GM23338 (cell line): ENCODE measurements around the gene TNS1. TPM values are rescaled to one million over a fixed set of nuclear protein-coding genes. Genes with fewer than 3 reads are reported as not detected.

Source experiments
- ATAC-seq: fragments of 200-7000 bp; cut with Tn5 transposase; 3 replicates; pipeline ENCODE4 v1.9.1; 2020
- DNase-seq: peaks from one replicate; pipeline ENCODE4 v3.0.0-alpha.2; 2015; ENCODE audit warnings: low spot score
- H2AFZ ChIP-seq: fragments of 200-600 bp; sonication (generic); 2 replicates; pipeline ENCODE4 v1.8.0; 2016; ENCODE audit warnings: antibody characterized with exemption, mild to moderate bottlenecking, moderate library complexity
- H3F3A ChIP-seq: fragments of 200-600 bp; sonication (generic); replicated peaks from 2 replicates; pipeline ENCODE4 v1.8.0; 2017; ENCODE audit warnings: antibody characterized with exemption, mixed run types, low read depth
- H3K27ac ChIP-seq: fragments of 200-600 bp; sonication (generic); 2 replicates; pipeline ENCODE4 v1.6.1; 2016; ENCODE audit warnings: low read depth
- H3K27me3 ChIP-seq: fragments of 200-600 bp; sonication (generic); 2 replicates; pipeline ENCODE4 v1.8.0; 2016; ENCODE audit warnings: mild to moderate bottlenecking, mixed run types, moderate library complexity; ENCODE audit not compliant: insufficient read depth
- H3K36me3 ChIP-seq: fragments of 200-600 bp; sonication (generic); 2 replicates; pipeline ENCODE4 v1.8.0; 2016; ENCODE audit warnings: mild to moderate bottlenecking; ENCODE audit not compliant: insufficient read depth
- H3K4me1 ChIP-seq: fragments of 200-600 bp; sonication (generic); 2 replicates; pipeline ENCODE4 v1.8.0; 2016; ENCODE audit warnings: mild to moderate bottlenecking, moderate library complexity; ENCODE audit not compliant: insufficient read depth
- H3K4me2 ChIP-seq: fragments of 200-600 bp; sonication (generic); 2 replicates; pipeline ENCODE4 v1.7.1; 2017; ENCODE audit warnings: mixed run types
- H3K4me3 ChIP-seq: fragments of 200-600 bp; sonication (generic); 2 replicates; pipeline ENCODE4 v1.6.1; 2016; ENCODE audit warnings: mixed run types
- H3K79me2 ChIP-seq: fragments of 200-600 bp; sonication (generic); replicated peaks from 2 replicates; pipeline ENCODE4 v1.8.0; 2017; ENCODE audit warnings: mild to moderate bottlenecking; ENCODE audit not compliant: insufficient read depth
- H3K9me2 ChIP-seq: fragments of 200-600 bp; sonication (generic); 2 replicates; pipeline ENCODE4 v1.8.0; 2017; ENCODE audit not compliant: insufficient read depth
- H4K20me1 ChIP-seq: fragments of 200-600 bp; sonication (generic); replicated peaks from 2 replicates; pipeline ENCODE4 v1.8.0; 2017; ENCODE audit warnings: mild to moderate bottlenecking; ENCODE audit not compliant: insufficient read depth
- H3K27ac Mint-ChIP-seq: 2 replicates; pipeline ENCODE4 v1.8.0; 2020; ENCODE audit warnings: inconsistent platforms, mild to moderate bottlenecking, moderate library complexity, mixed read lengths
- H3K27me3 Mint-ChIP-seq: 3 replicates; pipeline ENCODE4 v1.8.0; 2022; ENCODE audit warnings: low read depth, mild to moderate bottlenecking, moderate library complexity, mixed read lengths, inconsistent platforms; ENCODE audit not compliant: insufficient read depth, poor library complexity
- H3K36me3 Mint-ChIP-seq: 3 replicates; pipeline ENCODE4 v1.8.0; 2021; ENCODE audit warnings: low read depth, mild to moderate bottlenecking, inconsistent platforms, moderate library complexity, mixed read lengths
- H3K4me1 Mint-ChIP-seq: 3 replicates; pipeline ENCODE4 v1.8.0; 2020; ENCODE audit warnings: mild to moderate bottlenecking, inconsistent platforms, mixed read lengths
- H3K4me3 Mint-ChIP-seq: 3 replicates; pipeline ENCODE4 v1.8.0; 2021; ENCODE audit warnings: moderate library complexity, mild to moderate bottlenecking, inconsistent platforms, mixed read lengths
- H3K9me3 Mint-ChIP-seq: 3 replicates; pipeline ENCODE4 v1.8.0; 2020; ENCODE audit warnings: moderate library complexity, mild to moderate bottlenecking, inconsistent platforms, mixed read lengths
- CREB1 ChIP-seq: fragments of 250-450 bp; sonication (Bioruptor Pico); IDR thresholded peaks from 2 replicates; pipeline ENCODE4 v1.5.0; 2020; ENCODE audit warnings: low read depth, mild to moderate bottlenecking, moderate library complexity
- EZH2 ChIP-seq: fragments of 200-600 bp; sonication (generic); IDR thresholded peaks from one replicate; pipeline ENCODE4 v1.8.0; 2017; ENCODE audit warnings: antibody characterized with exemption, mild to moderate bottlenecking, low read depth; ENCODE audit not compliant: unreplicated experiment
- EZH2phosphoT487 ChIP-seq: fragments of 200-600 bp; sonication (generic); IDR thresholded peaks from one replicate; pipeline ENCODE4 v1.8.1; 2018; ENCODE audit warnings: antibody characterized with exemption; ENCODE audit not compliant: unreplicated experiment
- JUNB ChIP-seq: IDR thresholded peaks from one replicate; pipeline ENCODE4 v1.6.1; 2016; ENCODE audit warnings: antibody characterized with exemption; ENCODE audit not compliant: unreplicated experiment
- NANOG ChIP-seq: IDR thresholded peaks from 2 replicates; pipeline ENCODE4 v1.6.1; 2016; ENCODE audit warnings: antibody characterized with exemption, borderline replicate concordance
- POLR2AphosphoS5 ChIP-seq: IDR thresholded peaks from 2 replicates; pipeline ENCODE4 v1.6.1; 2016; ENCODE audit warnings: antibody characterized with exemption, low read depth
- STAT1 ChIP-seq: IDR thresholded peaks from one replicate; pipeline ENCODE4 v1.6.1; 2016; ENCODE audit warnings: antibody characterized with exemption; ENCODE audit not compliant: unreplicated experiment
- ZNF114 ChIP-seq: fragments of 250-450 bp; sonication (Bioruptor Pico); IDR thresholded peaks from 2 replicates; pipeline ENCODE4 v1.5.0; 2020; ENCODE audit warnings: mild to moderate bottlenecking, moderate library complexity
- ZNF331 ChIP-seq: fragments of 250-450 bp; sonication (Bioruptor Pico); IDR thresholded peaks from 2 replicates; pipeline ENCODE4 v1.5.0; 2020; ENCODE audit warnings: low read depth, mild to moderate bottlenecking, moderate library complexity
- polyA plus RNA-seq: library from polyadenylated mRNA; unstranded; fragments of >200 nt; fragmentation: Nextera tagmentation; extraction: Ambion mirVana; gene quantifications from 2 replicates; pipeline ENCODE4 v1.2.1, GENCODE V29; 2016
- total RNA-seq: library from RNA; depleted of rRNA; stranded (reverse); fragments of >200 nt; shearing (Covaris generic); gene quantifications from 2 replicates; pipeline ENCODE4 v1.2.3, GENCODE V29; 2014
- TF ChIP-seq, protein P1 (sequence below): IDR thresholded peaks from one replicate; pipeline ENCODE4 v1.6.1; 2018; ENCODE audit warnings: antibody characterized with exemption; ENCODE audit not compliant: unreplicated experiment
- TF ChIP-seq, protein P2 (sequence below): IDR thresholded peaks from 2 replicates; pipeline ENCODE4 v1.6.1; 2016; ENCODE audit warnings: antibody characterized with exemption
- TF ChIP-seq, protein P3 (sequence below): fragments of 250-450 bp; sonication (Bioruptor Pico); IDR thresholded peaks from 2 replicates; pipeline ENCODE4 v1.5.0; 2020; ENCODE audit warnings: mild to moderate bottlenecking, moderate library complexity
- TF ChIP-seq, protein P4 (sequence below), 2 experiments: fragments of 200-600 bp in 1 of 2; sonication (generic) in 1 of 2; conservative IDR thresholded peaks; 2 replicates each; pipeline versions ENCODE4 v1.5.1 to v1.6.1; 2016 to 2017; ENCODE audit warnings: antibody characterized with exemption in 2 of 2, low read depth in 2 of 2, mild to moderate bottlenecking in 2 of 2, moderate library complexity in 1 of 2

The TNS1 gene
- total and polyA plus RNA-seq, 2 experiments from 2014 or later = 2.0 to 7.4 TPM

DNA sequence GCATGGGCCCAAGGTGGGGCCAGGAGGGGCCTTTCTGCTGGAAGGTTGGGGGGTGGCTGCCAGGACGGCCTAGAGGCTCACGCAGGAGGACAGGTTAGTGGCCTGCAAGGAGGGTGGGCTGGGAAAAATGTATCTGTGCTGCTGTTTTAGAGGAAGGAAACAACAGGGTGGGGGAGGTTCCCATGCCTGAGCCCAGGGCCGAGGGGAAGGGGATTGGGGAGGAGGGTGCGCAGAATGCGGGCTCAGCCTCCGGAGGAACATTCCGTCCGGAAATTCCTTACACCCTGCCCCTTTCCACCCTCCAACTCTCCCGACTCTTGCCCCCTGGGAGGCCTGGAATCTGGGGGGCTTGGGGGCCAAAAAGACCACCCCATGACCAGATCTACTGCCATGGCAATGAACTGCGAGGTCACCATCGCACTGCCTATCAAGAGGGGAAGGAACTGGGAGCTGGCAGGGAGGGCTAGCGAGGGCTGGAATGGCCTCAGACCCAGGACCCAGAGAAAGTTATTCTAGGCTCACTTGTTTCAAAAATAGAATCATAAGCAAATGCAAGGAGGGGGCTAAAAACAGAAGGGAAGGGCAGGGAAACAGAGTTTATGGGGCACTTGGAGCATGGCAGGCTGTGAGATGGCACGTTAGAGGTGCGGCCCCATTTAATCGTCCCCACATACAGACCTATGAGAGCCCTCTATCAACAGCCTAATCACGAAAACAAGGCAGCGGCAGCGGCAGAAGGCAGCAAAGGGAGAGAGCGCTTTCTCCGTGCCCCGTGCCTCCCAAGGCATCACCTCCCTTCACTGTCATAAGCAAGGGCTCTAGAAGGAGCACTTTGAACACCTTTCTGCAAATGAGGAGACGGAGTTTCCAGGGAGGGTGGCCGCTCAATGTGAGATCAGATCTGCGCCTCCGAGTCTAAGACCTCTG lies 90.4 kb downstream of the TNS1 start:
- no peak for TF ChIP-seq ZNF331 (CRISPR knock-in tag)
- TF ChIP-seq STAT1 = no peak
- TF ChIP-seq POLR2AphosphoS5 = no peak
- TF ChIP-seq EZH2phosphoT487 = no peak
- TF ChIP-seq, protein P1, sequence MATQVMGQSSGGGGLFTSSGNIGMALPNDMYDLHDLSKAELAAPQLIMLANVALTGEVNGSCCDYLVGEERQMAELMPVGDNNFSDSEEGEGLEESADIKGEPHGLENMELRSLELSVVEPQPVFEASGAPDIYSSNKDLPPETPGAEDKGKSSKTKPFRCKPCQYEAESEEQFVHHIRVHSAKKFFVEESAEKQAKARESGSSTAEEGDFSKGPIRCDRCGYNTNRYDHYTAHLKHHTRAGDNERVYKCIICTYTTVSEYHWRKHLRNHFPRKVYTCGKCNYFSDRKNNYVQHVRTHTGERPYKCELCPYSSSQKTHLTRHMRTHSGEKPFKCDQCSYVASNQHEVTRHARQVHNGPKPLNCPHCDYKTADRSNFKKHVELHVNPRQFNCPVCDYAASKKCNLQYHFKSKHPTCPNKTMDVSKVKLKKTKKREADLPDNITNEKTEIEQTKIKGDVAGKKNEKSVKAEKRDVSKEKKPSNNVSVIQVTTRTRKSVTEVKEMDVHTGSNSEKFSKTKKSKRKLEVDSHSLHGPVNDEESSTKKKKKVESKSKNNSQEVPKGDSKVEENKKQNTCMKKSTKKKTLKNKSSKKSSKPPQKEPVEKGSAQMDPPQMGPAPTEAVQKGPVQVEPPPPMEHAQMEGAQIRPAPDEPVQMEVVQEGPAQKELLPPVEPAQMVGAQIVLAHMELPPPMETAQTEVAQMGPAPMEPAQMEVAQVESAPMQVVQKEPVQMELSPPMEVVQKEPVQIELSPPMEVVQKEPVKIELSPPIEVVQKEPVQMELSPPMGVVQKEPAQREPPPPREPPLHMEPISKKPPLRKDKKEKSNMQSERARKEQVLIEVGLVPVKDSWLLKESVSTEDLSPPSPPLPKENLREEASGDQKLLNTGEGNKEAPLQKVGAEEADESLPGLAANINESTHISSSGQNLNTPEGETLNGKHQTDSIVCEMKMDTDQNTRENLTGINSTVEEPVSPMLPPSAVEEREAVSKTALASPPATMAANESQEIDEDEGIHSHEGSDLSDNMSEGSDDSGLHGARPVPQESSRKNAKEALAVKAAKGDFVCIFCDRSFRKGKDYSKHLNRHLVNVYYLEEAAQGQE = no peak
- TF ChIP-seq, protein P2, sequence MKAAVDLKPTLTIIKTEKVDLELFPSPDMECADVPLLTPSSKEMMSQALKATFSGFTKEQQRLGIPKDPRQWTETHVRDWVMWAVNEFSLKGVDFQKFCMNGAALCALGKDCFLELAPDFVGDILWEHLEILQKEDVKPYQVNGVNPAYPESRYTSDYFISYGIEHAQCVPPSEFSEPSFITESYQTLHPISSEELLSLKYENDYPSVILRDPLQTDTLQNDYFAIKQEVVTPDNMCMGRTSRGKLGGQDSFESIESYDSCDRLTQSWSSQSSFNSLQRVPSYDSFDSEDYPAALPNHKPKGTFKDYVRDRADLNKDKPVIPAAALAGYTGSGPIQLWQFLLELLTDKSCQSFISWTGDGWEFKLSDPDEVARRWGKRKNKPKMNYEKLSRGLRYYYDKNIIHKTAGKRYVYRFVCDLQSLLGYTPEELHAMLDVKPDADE = no peak
- no peak for TF ChIP-seq EZH2
- TF ChIP-seq JUNB = no peak
- TF ChIP-seq NANOG = no peak
- TF ChIP-seq, protein P3, sequence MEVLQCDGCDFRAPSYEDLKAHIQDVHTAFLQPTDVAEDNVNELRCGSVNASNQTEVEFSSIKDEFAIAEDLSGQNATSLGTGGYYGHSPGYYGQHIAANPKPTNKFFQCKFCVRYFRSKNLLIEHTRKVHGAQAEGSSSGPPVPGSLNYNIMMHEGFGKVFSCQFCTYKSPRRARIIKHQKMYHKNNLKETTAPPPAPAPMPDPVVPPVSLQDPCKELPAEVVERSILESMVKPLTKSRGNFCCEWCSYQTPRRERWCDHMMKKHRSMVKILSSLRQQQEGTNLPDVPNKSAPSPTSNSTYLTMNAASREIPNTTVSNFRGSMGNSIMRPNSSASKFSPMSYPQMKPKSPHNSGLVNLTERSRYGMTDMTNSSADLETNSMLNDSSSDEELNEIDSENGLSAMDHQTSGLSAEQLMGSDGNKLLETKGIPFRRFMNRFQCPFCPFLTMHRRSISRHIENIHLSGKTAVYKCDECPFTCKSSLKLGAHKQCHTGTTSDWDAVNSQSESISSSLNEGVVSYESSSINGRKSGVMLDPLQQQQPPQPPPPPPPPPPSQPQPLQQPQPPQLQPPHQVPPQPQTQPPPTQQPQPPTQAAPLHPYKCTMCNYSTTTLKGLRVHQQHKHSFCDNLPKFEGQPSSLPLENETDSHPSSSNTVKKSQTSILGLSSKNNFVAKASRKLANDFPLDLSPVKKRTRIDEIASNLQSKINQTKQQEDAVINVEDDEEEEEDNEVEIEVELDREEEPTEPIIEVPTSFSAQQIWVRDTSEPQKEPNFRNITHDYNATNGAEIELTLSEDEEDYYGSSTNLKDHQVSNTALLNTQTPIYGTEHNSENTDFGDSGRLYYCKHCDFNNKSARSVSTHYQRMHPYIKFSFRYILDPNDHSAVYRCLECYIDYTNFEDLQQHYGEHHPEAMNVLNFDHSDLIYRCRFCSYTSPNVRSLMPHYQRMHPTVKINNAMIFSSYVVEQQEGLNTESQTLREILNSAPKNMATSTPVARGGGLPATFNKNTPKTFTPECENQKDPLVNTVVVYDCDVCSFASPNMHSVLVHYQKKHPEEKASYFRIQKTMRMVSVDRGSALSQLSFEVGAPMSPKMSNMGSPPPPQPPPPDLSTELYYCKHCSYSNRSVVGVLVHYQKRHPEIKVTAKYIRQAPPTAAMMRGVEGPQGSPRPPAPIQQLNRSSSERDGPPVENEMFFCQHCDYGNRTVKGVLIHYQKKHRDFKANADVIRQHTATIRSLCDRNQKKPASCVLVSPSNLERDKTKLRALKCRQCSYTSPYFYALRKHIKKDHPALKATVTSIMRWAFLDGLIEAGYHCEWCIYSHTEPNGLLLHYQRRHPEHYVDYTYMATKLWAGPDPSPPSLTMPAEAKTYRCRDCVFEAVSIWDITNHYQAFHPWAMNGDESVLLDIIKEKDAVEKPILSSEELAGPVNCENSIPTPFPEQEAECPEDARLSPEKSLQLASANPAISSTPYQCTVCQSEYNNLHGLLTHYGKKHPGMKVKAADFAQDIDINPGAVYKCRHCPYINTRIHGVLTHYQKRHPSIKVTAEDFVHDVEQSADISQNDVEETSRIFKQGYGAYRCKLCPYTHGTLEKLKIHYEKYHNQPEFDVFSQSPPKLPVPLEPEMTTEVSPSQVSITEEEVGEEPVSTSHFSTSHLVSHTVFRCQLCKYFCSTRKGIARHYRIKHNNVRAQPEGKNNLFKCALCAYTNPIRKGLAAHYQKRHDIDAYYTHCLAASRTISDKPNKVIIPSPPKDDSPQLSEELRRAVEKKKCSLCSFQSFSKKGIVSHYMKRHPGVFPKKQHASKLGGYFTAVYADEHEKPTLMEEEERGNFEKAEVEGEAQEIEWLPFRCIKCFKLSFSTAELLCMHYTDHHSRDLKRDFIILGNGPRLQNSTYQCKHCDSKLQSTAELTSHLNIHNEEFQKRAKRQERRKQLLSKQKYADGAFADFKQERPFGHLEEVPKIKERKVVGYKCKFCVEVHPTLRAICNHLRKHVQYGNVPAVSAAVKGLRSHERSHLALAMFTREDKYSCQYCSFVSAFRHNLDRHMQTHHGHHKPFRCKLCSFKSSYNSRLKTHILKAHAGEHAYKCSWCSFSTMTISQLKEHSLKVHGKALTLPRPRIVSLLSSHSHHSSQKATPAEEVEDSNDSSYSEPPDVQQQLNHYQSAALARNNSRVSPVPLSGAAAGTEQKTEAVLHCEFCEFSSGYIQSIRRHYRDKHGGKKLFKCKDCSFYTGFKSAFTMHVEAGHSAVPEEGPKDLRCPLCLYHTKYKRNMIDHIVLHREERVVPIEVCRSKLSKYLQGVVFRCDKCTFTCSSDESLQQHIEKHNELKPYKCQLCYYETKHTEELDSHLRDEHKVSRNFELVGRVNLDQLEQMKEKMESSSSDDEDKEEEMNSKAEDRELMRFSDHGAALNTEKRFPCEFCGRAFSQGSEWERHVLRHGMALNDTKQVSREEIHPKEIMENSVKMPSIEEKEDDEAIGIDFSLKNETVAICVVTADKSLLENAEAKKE (CRISPR knock-in tag) = no peak
- no peak for TF ChIP-seq CREB1 (CRISPR knock-in tag)
- no peak for TF ChIP-seq ZNF114 (CRISPR knock-in tag)
- TF ChIP-seq, protein P4, sequence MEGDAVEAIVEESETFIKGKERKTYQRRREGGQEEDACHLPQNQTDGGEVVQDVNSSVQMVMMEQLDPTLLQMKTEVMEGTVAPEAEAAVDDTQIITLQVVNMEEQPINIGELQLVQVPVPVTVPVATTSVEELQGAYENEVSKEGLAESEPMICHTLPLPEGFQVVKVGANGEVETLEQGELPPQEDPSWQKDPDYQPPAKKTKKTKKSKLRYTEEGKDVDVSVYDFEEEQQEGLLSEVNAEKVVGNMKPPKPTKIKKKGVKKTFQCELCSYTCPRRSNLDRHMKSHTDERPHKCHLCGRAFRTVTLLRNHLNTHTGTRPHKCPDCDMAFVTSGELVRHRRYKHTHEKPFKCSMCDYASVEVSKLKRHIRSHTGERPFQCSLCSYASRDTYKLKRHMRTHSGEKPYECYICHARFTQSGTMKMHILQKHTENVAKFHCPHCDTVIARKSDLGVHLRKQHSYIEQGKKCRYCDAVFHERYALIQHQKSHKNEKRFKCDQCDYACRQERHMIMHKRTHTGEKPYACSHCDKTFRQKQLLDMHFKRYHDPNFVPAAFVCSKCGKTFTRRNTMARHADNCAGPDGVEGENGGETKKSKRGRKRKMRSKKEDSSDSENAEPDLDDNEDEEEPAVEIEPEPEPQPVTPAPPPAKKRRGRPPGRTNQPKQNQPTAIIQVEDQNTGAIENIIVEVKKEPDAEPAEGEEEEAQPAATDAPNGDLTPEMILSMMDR (conservative IDR thresholded peaks at IDR 0.05; ENCODE audit: low read depth in 2 of 2) = no peak
- Mint-ChIP-seq H3K4me1 (peaks cover 57% of the 10 kb centered on the region), H3K27ac (no peak overlapping the region), H3K4me3 (peak overlapping the region; percentile 41; the same call in 2 of the 3 replicates), H3K9me3 (no peaks in the 10 kb centered on the region), H3K27me3 (peaks cover 23% of the 10 kb centered on the region), H3K36me3 (no peaks in the 10 kb centered on the region; the same call in 2 of the 3 replicates)
- Histone ChIP-seq H3K27ac (no peak overlapping the region), H3K36me3 (no peaks in the 10 kb centered on the region), H3K27me3 (no peaks in the 10 kb centered on the region), H3K4me2 (peak overlapping the region; percentile 76), H3K79me2 (no peaks in the 10 kb centered on the region), H4K20me1 (no peaks in the 10 kb centered on the region), H3K4me3 (peak overlapping the region; percentile 45), H2AFZ (peak overlapping the region; percentile 94), H3K9me2 (no peaks in the 10 kb centered on the region), H3F3A (no peaks in the 10 kb centered on the region), H3K4me1 (peaks cover 18% of the 10 kb centered on the region)
- DNase-seq (peak; percentile 60), ATAC-seq (peak; percentile 66)
